ENCODE data around the gene WDR88.

The WDR88 gene, protein sequence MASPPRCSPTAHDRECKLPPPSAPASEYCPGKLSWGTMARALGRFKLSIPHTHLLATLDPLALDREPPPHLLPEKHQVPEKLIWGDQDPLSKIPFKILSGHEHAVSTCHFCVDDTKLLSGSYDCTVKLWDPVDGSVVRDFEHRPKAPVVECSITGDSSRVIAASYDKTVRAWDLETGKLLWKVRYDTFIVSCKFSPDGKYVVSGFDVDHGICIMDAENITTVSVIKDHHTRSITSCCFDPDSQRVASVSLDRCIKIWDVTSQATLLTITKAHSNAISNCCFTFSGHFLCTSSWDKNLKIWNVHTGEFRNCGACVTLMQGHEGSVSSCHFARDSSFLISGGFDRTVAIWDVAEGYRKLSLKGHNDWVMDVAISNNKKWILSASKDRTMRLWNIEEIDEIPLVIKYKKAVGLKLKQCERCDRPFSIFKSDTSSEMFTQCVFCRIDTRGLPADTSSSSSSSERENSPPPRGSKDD

DNA sequence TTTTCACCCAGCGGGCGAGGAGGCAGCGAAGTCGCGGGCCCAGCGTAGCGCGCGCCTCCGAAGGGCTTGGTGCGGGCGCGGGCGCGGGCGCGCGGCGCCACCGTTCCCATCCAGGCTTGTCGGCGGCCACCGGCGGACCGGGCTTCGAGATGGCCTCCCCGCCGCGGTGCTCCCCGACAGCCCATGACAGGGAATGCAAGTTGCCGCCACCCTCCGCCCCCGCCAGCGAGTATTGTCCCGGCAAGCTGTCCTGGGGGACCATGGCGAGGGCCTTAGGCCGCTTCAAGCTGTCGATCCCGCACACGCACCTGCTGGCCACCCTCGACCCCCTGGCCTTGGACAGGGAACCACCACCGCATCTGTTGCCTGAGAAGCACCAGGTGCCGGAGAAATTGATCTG, at the start of gene WDR88:
Gene WDR88 (plus strand): TSS at position 94 of the 400 bp plus-strand sequence. CDS start 56 bp downstream, at position 150.
- DNase-seq (ENCODE audit: low spot score in 2 of 2), result no peak
- Histone ChIP-seq H3K4me3 (no peak within 1 kb of the TSS), H3K27me3 (ENCODE audit: low read depth) (no peaks in the 10 kb centered on the region), H3K4me1 (peaks cover 14% of the 10 kb centered on the region), H3K36me3 (replicated peaks) (peaks cover 7% of the 10 kb centered on the region; the same call in 1 of the 2 replicates), H3K9me3 (no peaks in the 10 kb centered on the region)
- in situ Hi-C loops (cut with MboI; ENCODE audit: low sequenced_read_pairs), result no loop called here

DNA sequence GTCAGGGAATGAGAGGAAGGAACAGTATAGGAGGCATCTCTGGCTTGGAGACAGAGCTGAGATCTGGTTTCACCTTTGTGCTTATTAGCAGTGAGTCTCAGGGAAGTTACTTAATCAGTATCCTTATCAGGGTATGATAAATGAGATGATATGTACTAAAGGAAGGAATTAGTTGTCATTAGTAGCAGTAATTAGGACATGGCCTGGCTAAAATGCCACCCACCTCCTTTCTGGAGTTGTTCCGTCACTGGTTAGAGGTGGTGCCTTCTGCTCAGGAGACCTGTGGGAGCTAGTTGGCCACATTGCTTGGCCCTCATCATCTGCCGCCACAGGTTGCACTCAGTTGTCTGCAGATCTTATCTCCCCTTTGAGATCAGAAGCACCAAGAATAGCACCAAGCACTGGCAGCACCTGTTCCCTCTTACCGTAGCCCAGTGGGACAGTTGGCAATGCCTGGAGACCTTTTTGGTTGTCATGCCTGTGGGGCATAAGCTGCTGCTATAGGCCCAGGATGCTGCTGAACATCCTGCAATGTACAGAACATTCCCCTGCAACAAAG, 46.3 kb upstream of the WDR88 start:
- H3K27me3 ChIP-seq (ENCODE audit: low read depth), result no peaks in the 10 kb centered on the region
- peaks cover 9% of the 10 kb centered on the region for H3K4me1 ChIP-seq
- in situ Hi-C loops (cut with MboI; ENCODE audit: low sequenced_read_pairs), result no loop called here
- no peak for DNase-seq (ENCODE audit: low spot score in 2 of 2)
- H3K36me3 ChIP-seq (replicated peaks), result peaks cover 17% of the 10 kb centered on the region
- no peaks in the 10 kb centered on the region for H3K9me3 ChIP-seq
- H3K4me3 ChIP-seq, result no peak overlapping the region

DNA sequence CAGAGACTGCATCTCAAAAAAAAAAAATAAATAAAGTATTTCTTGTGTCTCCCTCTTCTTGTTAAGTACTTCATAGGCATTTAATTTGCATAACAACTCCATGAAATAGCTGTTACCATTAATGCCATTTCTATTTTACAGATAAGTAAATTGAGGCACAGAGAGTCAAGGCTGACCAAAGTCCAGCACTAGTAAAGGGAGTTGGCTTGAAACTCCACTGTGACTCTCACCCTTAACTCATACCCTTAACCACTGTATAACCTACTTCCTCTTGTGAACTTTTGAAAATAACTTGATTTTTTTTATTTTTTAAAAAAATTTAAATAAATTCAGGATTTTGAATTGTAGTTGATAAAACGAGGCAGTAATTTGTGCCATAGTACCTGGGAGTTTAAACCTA, 45.0 kb upstream of the WDR88 start:
- Histone ChIP-seq H3K27me3 (ENCODE audit: low read depth) (no peaks in the 10 kb centered on the region), H3K9me3 (no peaks in the 10 kb centered on the region), H3K4me3 (no peak overlapping the region), H3K36me3 (replicated peaks) (peaks cover 23% of the 10 kb centered on the region), H3K4me1 (0 out of 2 replicates have a peak, but pooled peaks cover 5% of the 10 kb centered on the region)
- DNase-seq (ENCODE audit: low spot score in 2 of 2), result no peak
- in situ Hi-C loops (cut with MboI; ENCODE audit: low sequenced_read_pairs), result no loop called here

DNA sequence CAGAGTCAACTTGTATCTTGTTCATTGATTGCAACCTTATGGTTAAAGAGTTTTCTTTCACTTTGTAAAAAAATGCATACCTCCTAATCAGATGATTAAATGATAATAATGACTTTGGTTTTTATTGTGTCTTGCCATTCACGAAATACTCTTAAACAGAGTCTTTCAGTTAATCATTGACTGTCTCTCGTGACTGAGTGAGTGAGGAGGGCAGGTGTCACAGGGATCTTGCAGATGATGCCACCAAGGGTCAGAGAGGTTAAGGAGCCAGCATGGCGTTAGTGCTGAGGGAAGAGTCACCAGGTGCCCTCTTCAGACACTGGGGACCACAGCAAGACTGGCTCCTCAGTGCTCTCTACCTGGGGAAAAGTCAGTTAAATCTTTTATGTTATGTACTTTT, 42.9 kb upstream of the WDR88 start:
- Histone ChIP-seq H3K36me3 (replicated peaks) (peaks cover 29% of the 10 kb centered on the region), H3K4me1 (no peaks in the 10 kb centered on the region), H3K27me3 (ENCODE audit: low read depth) (no peaks in the 10 kb centered on the region), H3K4me3 (no peak overlapping the region), H3K9me3 (no peaks in the 10 kb centered on the region)
- in situ Hi-C loops (cut with MboI; ENCODE audit: low sequenced_read_pairs), result no loop called here
- no peak for DNase-seq (ENCODE audit: low spot score in 2 of 2)

DNA sequence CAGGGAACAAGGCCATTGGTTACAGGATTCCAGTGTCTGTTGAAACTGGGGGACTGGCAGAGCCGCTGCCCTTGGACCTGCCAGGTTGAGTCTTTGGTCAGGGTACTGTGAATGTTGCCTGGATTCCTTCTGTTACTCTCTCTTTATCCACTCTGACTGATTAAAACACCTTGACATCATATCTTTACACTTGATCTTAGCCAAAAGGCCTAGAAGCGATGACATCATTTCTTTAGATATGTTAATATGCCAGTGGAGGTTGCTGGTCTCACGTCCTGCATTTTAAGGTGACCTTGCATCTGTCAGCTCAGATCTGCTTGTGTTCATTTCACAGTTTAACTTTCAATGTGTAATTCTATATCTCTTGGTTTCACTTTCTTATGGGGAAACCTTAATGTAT, 41.7 kb upstream of the WDR88 start:
- Histone ChIP-seq H3K36me3 (replicated peaks) (peaks cover 34% of the 10 kb centered on the region), H3K4me1 (no peaks in the 10 kb centered on the region), H3K9me3 (no peaks in the 10 kb centered on the region), H3K27me3 (ENCODE audit: low read depth) (no peaks in the 10 kb centered on the region), H3K4me3 (no peak overlapping the region)
- no peak for DNase-seq (ENCODE audit: low spot score in 2 of 2)
- in situ Hi-C loops (cut with MboI; ENCODE audit: low sequenced_read_pairs), result no loop called here

DNA sequence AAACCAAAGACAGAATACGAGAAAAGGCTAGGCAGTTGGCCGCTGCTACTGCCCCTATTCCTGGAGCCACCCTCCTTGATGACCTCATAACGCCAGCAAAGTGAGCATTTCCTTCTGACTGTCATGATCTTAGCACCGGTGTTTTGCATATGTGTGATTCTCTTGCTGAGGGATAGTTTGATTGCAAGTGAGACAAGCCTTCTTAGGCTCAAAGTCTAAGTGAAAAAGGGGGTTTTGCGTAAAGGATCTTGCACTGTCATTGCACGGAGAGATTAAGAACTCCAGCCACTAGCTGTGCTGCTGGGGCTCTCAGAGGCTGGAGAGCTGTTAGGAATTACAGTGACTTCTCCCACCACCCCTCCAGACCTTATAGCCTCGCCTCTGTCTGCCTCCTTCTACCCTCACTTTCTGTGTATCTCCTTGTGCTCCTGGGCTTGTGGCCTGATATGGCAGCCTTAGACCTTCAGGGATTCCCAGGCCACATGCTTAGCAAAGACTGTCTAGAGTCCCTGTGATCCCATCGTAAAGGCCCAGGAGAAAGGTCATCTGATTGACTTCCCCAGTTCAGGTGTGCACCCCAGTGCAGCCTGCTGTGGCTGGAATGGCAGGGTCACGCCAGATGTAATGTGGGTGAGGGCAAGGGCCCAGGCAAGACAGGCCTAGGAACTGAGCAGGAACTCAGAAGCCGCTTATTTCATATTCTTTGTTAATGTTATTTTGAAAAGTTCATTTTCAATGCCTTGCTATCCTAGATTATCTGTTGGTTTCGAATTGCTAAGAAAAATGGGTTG, 38.3 kb upstream of the WDR88 start:
- Histone ChIP-seq H3K4me3 (no peak overlapping the region), H3K4me1 (no peaks in the 10 kb centered on the region), H3K36me3 (replicated peaks) (peaks cover 51% of the 10 kb centered on the region), H3K27me3 (ENCODE audit: low read depth) (no peaks in the 10 kb centered on the region), H3K9me3 (no peaks in the 10 kb centered on the region)
- DNase-seq (ENCODE audit: low spot score in 2 of 2), result no peak
- in situ Hi-C loops (cut with MboI; ENCODE audit: low sequenced_read_pairs), result no loop called here

DNA sequence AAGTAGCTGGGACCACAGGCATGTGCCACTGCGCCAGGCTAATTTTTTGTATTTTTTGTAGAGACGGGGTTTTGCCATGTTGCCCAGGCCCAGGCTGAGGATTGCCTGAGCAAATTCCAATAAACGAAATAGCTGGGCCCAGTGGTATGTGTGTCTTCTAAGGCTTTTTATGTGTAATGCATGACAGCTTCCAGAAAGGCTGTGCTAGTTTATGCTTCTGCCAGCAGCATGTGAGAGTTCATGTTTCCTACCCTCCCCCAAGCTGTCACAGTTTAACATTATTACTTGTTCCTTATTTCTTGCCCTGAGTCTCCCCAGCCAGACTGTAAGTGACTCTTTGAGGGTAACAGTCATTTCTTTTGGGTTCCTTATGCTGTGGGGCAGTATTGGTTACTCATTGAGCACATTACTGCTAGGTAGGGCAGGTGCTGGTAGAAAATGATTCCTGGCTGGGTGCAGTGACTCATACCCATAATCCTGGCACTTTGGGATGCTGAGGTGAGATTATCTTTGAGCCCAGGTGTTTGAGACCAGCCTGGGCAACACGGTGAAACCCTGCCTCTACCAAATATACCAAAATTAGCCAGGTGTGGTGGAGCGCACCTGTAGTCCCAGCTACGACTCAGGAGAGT, 37.4 kb upstream of the WDR88 start:
- H3K4me3 ChIP-seq, result no peak overlapping the region
- H3K27me3 ChIP-seq (ENCODE audit: low read depth), result no peaks in the 10 kb centered on the region
- DNase-seq (ENCODE audit: low spot score in 2 of 2), result no peak
- peaks cover 47% of the 10 kb centered on the region for H3K36me3 ChIP-seq (replicated peaks)
- in situ Hi-C loops (cut with MboI; ENCODE audit: low sequenced_read_pairs), result no loop called here
- no peaks in the 10 kb centered on the region for H3K4me1 ChIP-seq
- H3K9me3 ChIP-seq, result no peaks in the 10 kb centered on the region

DNA sequence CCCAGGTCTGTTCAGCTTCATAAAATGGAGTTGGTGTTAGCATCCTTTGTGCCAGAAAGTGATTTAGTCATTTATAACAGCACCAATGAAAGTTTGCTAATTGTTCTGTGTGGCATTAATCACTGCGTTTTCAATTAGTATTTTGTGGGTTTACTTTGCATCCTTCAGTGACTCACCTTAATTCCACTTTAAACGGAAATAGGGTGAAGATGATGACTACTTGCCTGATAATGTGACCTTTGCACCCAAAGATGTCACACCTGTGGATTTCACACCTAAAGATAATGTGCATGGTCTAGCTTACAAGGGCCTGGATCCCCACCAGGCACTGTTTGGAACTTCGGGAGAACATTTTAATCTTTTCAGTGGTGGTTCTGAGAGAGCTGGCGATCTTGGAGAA, 35.9 kb upstream of the WDR88 start:
- Histone ChIP-seq H3K36me3 (replicated peaks) (peaks cover 38% of the 10 kb centered on the region), H3K9me3 (no peaks in the 10 kb centered on the region), H3K27me3 (ENCODE audit: low read depth) (no peaks in the 10 kb centered on the region), H3K4me1 (no peaks in the 10 kb centered on the region), H3K4me3 (no peak overlapping the region)
- DNase-seq (ENCODE audit: low spot score in 2 of 2), result no peak
- in situ Hi-C loops (cut with MboI; ENCODE audit: low sequenced_read_pairs), result no loop called here

DNA sequence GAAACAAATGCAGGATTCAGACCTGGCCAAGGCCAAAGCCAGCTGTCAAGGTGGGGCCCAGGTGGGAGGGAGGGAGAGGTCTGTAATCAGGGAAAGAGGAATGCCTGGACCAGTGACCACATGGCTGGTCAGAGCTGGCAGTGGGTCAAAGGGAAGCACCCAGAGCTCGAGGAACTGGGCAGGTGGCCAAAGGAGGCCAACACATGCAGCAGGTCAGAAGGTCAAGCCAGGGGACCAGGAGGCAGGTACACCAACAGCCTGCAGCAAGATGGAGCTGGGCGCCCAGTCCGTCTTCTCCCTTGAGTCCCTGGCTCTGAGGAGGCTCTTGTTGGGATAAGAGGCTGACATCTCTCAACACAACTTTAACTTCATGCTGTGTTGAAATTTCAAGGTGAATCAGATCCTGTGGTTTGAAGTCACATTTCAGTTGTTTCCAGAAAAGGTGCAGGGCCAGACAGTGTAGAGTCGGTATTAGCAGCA, 33.8 kb upstream of the WDR88 start:
- DNase-seq (ENCODE audit: low spot score in 2 of 2), result no peak
- Histone ChIP-seq H3K36me3 (replicated peaks) (peaks cover 40% of the 10 kb centered on the region), H3K9me3 (no peaks in the 10 kb centered on the region), H3K4me1 (no peaks in the 10 kb centered on the region), H3K4me3 (no peak overlapping the region), H3K27me3 (ENCODE audit: low read depth) (no peaks in the 10 kb centered on the region)
- in situ Hi-C loops (cut with MboI; ENCODE audit: low sequenced_read_pairs), result no loop called here

DNA sequence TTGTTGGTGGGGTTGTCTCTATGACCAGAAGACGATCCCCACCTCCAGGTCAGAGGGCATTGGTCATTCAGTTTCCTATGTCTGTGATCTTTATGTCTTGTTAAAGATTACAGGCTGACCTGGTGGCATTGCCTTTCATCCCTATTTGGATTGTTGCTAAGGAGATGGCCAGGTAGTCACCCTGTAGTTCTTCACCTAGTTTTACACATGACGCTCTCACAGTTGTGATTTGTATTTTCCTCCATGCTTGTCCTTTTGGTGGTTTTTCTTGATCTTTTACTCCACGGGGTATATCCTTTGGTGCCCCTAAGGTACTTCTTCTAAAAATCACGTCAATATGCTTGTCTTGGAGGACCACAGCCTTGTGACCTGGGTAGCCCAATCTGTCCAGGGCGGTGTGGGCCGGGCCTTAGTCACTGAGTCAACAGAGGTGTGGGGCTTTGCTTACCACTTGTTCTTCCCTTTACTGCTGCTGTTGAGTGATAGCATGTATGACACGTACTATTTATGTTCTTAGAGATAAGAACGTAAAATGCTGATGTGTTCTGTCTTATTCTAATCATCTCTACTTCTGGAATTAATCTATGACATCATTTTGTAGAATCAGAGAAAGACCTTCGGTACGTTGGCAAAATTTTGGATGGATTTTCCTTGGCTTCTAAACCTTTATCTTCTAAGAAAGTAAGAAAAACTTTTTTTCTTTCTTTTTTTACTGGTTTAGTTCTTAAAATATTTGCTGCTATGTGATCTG, 30.8 kb upstream of the WDR88 start:
- no peak for DNase-seq (ENCODE audit: low spot score in 2 of 2)
- no peaks in the 10 kb centered on the region for H3K27me3 ChIP-seq (ENCODE audit: low read depth)
- no peak overlapping the region for H3K4me3 ChIP-seq
- H3K36me3 ChIP-seq (replicated peaks), result peaks cover 31% of the 10 kb centered on the region
- no peaks in the 10 kb centered on the region for H3K9me3 ChIP-seq
- in situ Hi-C loops (cut with MboI; ENCODE audit: low sequenced_read_pairs), result no loop called here
- H3K4me1 ChIP-seq, result no peaks in the 10 kb centered on the region

DNA sequence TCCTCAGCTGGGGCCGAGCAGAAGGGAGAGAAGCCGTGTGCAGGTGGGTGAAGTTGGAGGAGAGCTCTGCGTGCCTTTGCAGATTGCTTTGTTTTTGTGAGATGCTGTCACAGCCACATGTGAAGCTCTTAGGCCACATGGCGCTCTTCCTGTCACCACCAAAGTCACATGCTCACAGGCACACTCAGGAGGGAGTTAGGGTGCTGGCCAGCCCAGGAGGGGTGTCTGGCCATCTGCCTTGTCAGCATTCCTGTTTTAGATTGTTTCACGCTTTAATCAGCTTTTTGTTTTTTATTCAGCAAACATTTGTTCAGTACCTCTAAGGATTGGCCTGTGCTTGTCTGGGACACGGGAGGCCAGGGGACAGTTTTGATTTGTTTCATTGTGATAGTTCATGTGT, 29.0 kb upstream of the WDR88 start:
- no peaks in the 10 kb centered on the region for H3K27me3 ChIP-seq (ENCODE audit: low read depth)
- H3K36me3 ChIP-seq (replicated peaks), result peaks cover 34% of the 10 kb centered on the region
- H3K4me1 ChIP-seq, result no peaks in the 10 kb centered on the region
- in situ Hi-C loops (cut with MboI; ENCODE audit: low sequenced_read_pairs), result no loop called here
- no peaks in the 10 kb centered on the region for H3K9me3 ChIP-seq
- no peak for DNase-seq (ENCODE audit: low spot score in 2 of 2)
- H3K4me3 ChIP-seq, result no peak overlapping the region

DNA sequence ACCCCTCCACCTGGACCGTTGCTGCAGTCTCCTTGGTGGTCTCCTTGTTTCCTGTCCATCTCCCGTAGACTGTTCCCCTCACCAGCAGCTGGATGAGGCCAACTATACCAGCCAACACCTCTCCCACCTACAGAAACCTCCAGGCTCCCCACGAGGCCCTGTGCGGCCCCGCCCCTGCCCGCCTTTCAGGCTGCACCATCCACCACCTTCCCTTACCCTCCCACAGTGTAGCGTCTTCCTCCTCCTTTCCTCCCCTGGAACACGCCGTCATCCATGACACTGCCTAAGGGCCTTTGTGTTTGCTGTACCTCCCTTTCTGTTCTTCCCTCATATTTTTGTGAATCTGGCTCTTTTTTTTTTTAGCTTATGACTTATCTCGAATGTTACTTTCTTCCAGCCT, 23.8 kb upstream of the WDR88 start:
- in situ Hi-C loops (cut with MboI; ENCODE audit: low sequenced_read_pairs), result no loop called here
- peaks cover 43% of the 10 kb centered on the region for H3K36me3 ChIP-seq (replicated peaks)

More for the DNA sequence above, 23.8 kb upstream of the WDR88 start:
- Histone ChIP-seq H3K27me3 (ENCODE audit: low read depth) (no peaks in the 10 kb centered on the region), H3K9me3 (no peaks in the 10 kb centered on the region), H3K4me3 (no peak overlapping the region), H3K4me1 (no peaks in the 10 kb centered on the region; the same call in 1 of the 2 replicates)
- no peak for DNase-seq (ENCODE audit: low spot score in 2 of 2)

All from HAP-1 (cell line).